ENCODE data around the gene INO80D. TPM values are rescaled to one million over a fixed set of nuclear protein-coding genes. Genes with fewer than 3 reads are reported as not detected.
A peak's percentile ranks its signal among the peaks of the same experiment; 100 is the strongest.

INO80D gene
- total and polyA plus RNA-seq, 2 of the 13 experiments (the other 11 are each of a cell fraction or from before 2014, with no cell fraction given) = 7.6 to 7.9 TPM

DNA sequence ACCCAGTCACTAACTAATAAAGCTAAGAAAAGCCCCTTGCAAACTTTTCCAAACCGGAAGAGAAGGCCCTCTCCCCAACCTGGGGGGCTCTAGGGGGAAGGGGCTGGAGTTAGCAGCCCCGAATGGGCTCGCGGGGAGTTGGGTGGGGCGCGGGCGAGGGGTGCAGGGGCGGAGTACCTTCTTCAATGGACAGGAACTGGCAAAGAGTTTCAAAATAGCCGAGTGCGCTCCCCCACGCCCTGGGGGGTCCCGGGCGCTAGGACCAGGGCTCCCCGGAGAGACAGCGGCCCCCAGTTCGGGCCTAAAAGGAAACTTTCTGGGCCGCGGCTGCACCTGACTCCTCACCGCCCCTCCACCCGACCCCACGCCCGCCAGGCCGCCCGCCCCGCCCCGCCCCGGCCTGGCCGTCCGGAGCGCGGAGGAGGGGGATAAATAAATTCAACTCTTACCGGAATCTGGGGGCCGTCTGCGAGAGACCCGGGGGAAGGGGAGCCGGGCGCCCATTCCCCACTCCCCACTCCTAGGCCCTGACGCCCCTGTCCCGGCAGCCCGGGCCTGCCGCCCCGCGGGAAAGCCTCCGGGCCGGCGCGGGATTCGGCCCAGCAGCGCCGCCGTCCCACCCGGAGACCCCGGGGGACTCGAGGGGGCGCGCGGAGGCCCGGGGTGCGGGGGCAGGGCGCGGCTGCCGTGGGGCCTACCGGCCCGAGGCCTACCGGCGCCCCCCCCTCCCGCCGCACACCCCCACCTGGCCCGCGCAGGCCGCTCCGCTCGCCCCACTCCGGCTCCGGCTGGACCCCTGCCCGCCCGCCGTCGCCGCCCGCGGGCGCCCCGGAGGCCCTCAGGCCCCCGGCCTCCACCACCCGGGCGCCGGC lies 868 bp downstream of the INO80D start (continued):
- TF ChIP-seq MTF1 (CRISPR knock-in tag; IDR thresholded peaks at IDR 0.05) = no peak
- no peak for TF ChIP-seq TAF1 (CRISPR knock-in tag; IDR thresholded peaks at IDR 0.05)
- TF ChIP-seq, protein P1, sequence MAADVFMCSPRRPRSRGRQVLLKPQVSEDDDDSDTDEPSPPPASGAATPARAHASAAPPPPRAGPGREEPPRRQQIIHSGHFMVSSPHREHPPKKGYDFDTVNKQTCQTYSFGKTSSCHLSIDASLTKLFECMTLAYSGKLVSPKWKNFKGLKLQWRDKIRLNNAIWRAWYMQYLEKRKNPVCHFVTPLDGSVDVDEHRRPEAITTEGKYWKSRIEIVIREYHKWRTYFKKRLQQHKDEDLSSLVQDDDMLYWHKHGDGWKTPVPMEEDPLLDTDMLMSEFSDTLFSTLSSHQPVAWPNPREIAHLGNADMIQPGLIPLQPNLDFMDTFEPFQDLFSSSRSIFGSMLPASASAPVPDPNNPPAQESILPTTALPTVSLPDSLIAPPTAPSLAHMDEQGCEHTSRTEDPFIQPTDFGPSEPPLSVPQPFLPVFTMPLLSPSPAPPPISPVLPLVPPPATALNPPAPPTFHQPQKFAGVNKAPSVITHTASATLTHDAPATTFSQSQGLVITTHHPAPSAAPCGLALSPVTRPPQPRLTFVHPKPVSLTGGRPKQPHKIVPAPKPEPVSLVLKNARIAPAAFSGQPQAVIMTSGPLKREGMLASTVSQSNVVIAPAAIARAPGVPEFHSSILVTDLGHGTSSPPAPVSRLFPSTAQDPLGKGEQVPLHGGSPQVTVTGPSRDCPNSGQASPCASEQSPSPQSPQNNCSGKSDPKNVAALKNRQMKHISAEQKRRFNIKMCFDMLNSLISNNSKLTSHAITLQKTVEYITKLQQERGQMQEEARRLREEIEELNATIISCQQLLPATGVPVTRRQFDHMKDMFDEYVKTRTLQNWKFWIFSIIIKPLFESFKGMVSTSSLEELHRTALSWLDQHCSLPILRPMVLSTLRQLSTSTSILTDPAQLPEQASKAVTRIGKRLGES (CRISPR knock-in tag; IDR thresholded peaks at IDR 0.05; ENCODE audit: borderline replicate concordance) = no peak
- TF ChIP-seq ATM (IDR thresholded peaks at IDR 0.05; ENCODE audit: borderline replicate concordance) = no peak
- no peak; the same call in 1 of the 2 replicates for TF ChIP-seq ZBTB1 (CRISPR knock-in tag; IDR thresholded peaks at IDR 0.05; ENCODE audit: borderline replicate concordance)
- TF ChIP-seq ZIK1 (CRISPR knock-in tag; IDR thresholded peaks at IDR 0.05; ENCODE audit: borderline replicate concordance, low read depth) = no peak
- TF ChIP-seq ZNF766 (CRISPR knock-in tag; IDR thresholded peaks at IDR 0.05; ENCODE audit: borderline replicate concordance) = no peak
- TF ChIP-seq ZNF678 (CRISPR knock-in tag; IDR thresholded peaks at IDR 0.05) = peak; percentile 56
- 0 out of 2 replicates have a peak, but pooled peaks have one; percentile 48 for TF ChIP-seq ZNF558 (CRISPR knock-in tag; IDR thresholded peaks at IDR 0.05; ENCODE audit: borderline replicate concordance)
- no peak; the same call in 1 of the 2 replicates for TF ChIP-seq SAFB2 (CRISPR knock-in tag; IDR thresholded peaks at IDR 0.05; ENCODE audit: borderline replicate concordance, low read depth)
- no peak for TF ChIP-seq RBM39 (IDR thresholded peaks at IDR 0.05; ENCODE audit: low read depth, low read length, poor library complexity, severe bottlenecking)
- TF ChIP-seq ZNF564 (CRISPR knock-in tag; IDR thresholded peaks at IDR 0.05) = no peak
- TF ChIP-seq FOSL2 (CRISPR knock-in tag; IDR thresholded peaks at IDR 0.05) = no peak
- no peak for TF ChIP-seq ZNF567 (CRISPR knock-in tag; IDR thresholded peaks at IDR 0.05; ENCODE audit: borderline replicate concordance)
- TF ChIP-seq, protein P2, sequence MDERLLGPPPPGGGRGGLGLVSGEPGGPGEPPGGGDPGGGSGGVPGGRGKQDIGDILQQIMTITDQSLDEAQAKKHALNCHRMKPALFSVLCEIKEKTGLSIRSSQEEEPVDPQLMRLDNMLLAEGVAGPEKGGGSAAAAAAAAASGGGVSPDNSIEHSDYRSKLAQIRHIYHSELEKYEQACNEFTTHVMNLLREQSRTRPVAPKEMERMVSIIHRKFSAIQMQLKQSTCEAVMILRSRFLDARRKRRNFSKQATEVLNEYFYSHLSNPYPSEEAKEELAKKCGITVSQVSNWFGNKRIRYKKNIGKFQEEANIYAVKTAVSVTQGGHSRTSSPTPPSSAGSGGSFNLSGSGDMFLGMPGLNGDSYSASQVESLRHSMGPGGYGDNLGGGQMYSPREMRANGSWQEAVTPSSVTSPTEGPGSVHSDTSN (CRISPR knock-in tag; IDR thresholded peaks at IDR 0.05) = no peak
- TF ChIP-seq HNF1B (CRISPR knock-in tag; IDR thresholded peaks at IDR 0.05) = 0 out of 2 replicates have a peak, but pooled peaks have one; percentile 41
- TF ChIP-seq RXRB (CRISPR knock-in tag; IDR thresholded peaks at IDR 0.05; ENCODE audit: borderline replicate concordance) = no peak
- no peak for TF ChIP-seq RCOR2 (CRISPR knock-in tag; IDR thresholded peaks at IDR 0.05)
- no peak for TF ChIP-seq ZSCAN22 (CRISPR knock-in tag; IDR thresholded peaks at IDR 0.05)
- TF ChIP-seq SYNCRIP (IDR thresholded peaks at IDR 0.05; ENCODE audit: insufficient read depth, low read depth, low read length) = no peak
- TF ChIP-seq ATF5 (CRISPR knock-in tag; IDR thresholded peaks at IDR 0.05; ENCODE audit: low read depth) = no peak
- no peak for TF ChIP-seq ZNF446 (CRISPR knock-in tag; IDR thresholded peaks at IDR 0.05)

All from HepG2 (cell line).